ENCODE data around the gene SMYD3. TPM values are rescaled to one million over a fixed set of nuclear protein-coding genes. Genes with fewer than 3 reads are reported as not detected.

Gene SMYD3
- total and polyA plus RNA-seq, 10 donors: 12.5 to 33.1 (median 21.0) TPM

DNA sequence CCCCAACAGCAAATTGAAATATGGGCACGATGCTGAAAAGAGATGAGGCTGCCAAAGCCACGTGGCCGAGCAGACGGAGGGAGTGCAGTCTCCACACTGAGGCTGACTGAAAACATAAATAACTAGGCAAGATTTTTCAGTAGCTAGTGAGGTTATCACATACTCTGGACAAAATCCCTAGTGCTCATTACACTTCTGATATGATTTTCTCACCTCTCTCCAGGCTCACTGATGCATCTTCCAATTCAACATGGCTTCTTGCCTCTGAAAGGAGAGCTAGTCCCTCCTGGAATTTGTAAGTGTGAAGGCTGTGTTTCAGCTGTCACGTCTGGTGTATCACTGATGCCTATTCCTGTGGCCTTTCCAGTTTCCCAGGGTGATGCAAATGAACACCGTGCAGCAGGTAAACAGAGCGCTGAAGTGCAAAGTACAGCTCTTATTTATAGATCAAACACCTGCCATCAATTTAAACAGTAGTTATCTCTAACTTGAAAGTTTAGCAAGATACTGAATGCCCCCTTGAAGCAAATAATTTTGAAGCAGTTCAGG lies 696.2 kb downstream of the SMYD3 start:
- 63 to 81% (median 77%) methylated on average over 7 of the region's 7 CpGs for WGBS, 5 donors
- H3K27ac ChIP-seq: peak overlapping the region in 3 of 8 donors; percentile 70 to 81 (median 78)
- intact Hi-C loops (cut with DNase I; ENCODE audit: low total_unique reads): no loop called here
- no peak for DNase-seq
- TF ChIP-seq CTCF (IDR thresholded peaks at IDR 0.05 in 8 of 11, conservative IDR thresholded peaks at IDR 0.05 in 3 of 11): no peak
- TF ChIP-seq POLR2A (IDR thresholded peaks at IDR 0.05): no peak
- no peak for TF ChIP-seq POLR2AphosphoS5 (IDR thresholded peaks at IDR 0.05)
- H3K4me3 ChIP-seq: no peak overlapping the region
- H3K27me3 ChIP-seq (replicated peaks in 1 of 7): no peaks in the 10 kb centered on the region
- H3K4me1 ChIP-seq: peaks cover 7 to 44% (median 27%) of the 10 kb centered on the region in 6 donors
- H3K9me3 ChIP-seq: no peaks in the 10 kb centered on the region
- H3K36me3 ChIP-seq: no peaks in the 10 kb centered on the region

DNA sequence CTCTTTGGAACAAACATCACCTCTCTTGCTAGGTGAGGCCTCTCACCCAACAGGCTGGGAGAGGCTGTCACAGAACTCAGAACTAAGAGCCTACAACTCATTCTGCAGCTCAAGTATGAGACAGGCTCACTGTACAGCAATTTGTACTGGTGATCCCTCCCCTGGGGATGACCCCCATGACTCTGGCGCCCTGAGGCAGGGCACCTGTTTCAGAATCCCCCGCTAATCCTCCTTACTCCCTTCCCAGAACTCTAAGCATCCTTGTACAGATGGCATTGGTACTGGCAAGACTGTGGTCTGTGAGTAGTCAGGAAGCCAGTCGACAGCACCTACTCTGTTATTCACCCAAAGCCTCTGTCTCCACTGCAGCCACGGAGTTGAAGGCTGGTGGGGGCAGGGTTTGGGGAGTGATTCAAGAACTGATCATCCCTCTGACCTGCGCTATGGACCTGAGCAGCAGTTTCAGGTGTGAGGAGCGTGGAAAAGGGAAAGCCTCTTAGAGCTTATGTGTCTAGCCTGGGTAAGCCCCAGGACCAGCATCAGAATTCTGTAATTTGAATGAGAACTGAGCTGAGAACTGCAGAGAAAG lies 696.8 kb downstream of the SMYD3 start:
- H3K27me3 ChIP-seq (replicated peaks in 1 of 7): no peaks in the 10 kb centered on the region
- 72 to 88% (median 80%) methylated on average over 5 to 6 of the region's 6 CpGs for WGBS, 5 donors
- intact Hi-C loops (cut with DNase I; ENCODE audit: low total_unique reads): no loop called here

GRCh38 chr1:245809361-245809760 lies 697.7 kb downstream of the SMYD3 start:
- peak overlapping the region in 4 of 8 donors; percentile 70 to 81 (median 78) for H3K27ac ChIP-seq
- H3K4me1 ChIP-seq: peaks cover 7 to 44% (median 27%) of the 10 kb centered on the region in 6 donors
- H3K9me3 ChIP-seq: no peaks in the 10 kb centered on the region
- intact Hi-C loops (cut with DNase I; ENCODE audit: low total_unique reads): no loop called here
- H3K36me3 ChIP-seq: no peaks in the 10 kb centered on the region
- no peak for DNase-seq
- H3K4me3 ChIP-seq: no peak overlapping the region
- WGBS, 5 donors: 91 to 95% (median 92%) methylated on average over 5 of the region's 5 CpGs
- TF ChIP-seq POLR2AphosphoS5 (IDR thresholded peaks at IDR 0.05) (no peak), CTCF (IDR thresholded peaks at IDR 0.05 in 8 of 11, conservative IDR thresholded peaks at IDR 0.05 in 3 of 11) (no peak), POLR2A (IDR thresholded peaks at IDR 0.05) (no peak)
- H3K27me3 ChIP-seq (replicated peaks in 1 of 7): no peaks in the 10 kb centered on the region

More for the DNA sequence above, 696.8 kb downstream of the SMYD3 start:
- peaks cover 7 to 44% (median 27%) of the 10 kb centered on the region in 6 donors for H3K4me1 ChIP-seq
- H3K4me3 ChIP-seq: no peak overlapping the region
- H3K36me3 ChIP-seq: no peaks in the 10 kb centered on the region
- H3K9me3 ChIP-seq: no peaks in the 10 kb centered on the region
- DNase-seq: no peak
- H3K27ac ChIP-seq: peak overlapping the region in 5 of 8 donors; percentile 29 to 81 (median 77)
- no peak for TF ChIP-seq CTCF (IDR thresholded peaks at IDR 0.05 in 8 of 11, conservative IDR thresholded peaks at IDR 0.05 in 3 of 11)
- TF ChIP-seq POLR2A (IDR thresholded peaks at IDR 0.05): no peak
- TF ChIP-seq POLR2AphosphoS5 (IDR thresholded peaks at IDR 0.05): no peak

DNA sequence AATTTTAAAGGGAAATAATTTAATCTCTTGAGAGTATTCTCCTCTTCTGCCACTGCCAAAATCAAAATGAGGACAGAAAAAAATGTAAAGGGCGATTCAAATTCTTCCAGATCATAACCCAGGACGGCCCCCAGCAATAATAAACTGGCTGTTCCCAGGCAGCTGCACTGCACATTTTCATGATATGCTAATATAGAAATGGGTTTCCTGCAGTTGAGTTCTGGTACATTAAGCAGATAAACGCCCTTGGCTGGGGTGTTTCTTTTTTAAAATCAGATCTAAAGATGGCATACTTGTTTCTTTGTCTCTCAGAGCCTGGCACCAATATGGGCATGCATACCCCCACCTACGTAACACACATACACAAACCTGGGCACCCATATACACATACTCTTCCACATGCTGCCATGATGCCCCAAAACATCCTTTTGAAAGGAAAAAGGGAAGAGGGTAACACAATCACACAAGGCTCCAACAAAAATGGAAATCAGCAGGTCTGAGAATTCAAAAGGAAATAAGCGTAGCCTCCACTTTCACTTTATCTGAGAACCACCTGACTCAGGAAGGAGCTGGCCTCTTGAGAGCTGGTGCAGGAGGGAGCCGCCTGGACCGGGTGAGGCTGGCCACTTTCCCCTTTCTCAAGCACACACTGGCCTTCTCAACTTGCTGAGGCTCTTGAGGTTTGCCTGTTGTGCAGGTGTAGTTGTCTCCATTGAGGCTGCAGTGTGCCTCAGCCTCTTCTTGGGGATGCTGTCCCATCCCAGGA lies 698.9 kb downstream of the SMYD3 start:
- peaks cover 7 to 44% (median 27%) of the 10 kb centered on the region in 6 donors for H3K4me1 ChIP-seq
- H3K27ac ChIP-seq: peak overlapping the region; percentile 36 to 81 (median 72)
- no peaks in the 10 kb centered on the region for H3K27me3 ChIP-seq (replicated peaks in 1 of 7)
- 32 to 44% (median 42%) methylated on average over 7 of the region's 7 CpGs for WGBS, 5 donors
- H3K36me3 ChIP-seq: no peaks in the 10 kb centered on the region
- intact Hi-C loops (cut with DNase I; ENCODE audit: low total_unique reads): no loop called here
- no peak for TF ChIP-seq CTCF (IDR thresholded peaks at IDR 0.05 in 8 of 11, conservative IDR thresholded peaks at IDR 0.05 in 3 of 11)
- peak in 1 of 3 donors; percentile 24 for TF ChIP-seq POLR2AphosphoS5 (IDR thresholded peaks at IDR 0.05)
- peak overlapping the region in 2 of 8 donors; percentile 7 to 34 for H3K4me3 ChIP-seq
- H3K9me3 ChIP-seq: no peaks in the 10 kb centered on the region
- no peak for DNase-seq

Measured in spleen (tissue), 11 donors.